Activated T-cell treated with anti-CD3 and anti-CD28 coated beads, Interleukin-2, amount 50 U/mL, for 72 hours (primary cell): ENCODE results near the gene BRAT1. TPM values are rescaled to one million over a fixed set of nuclear protein-coding genes. Genes with fewer than 3 reads are reported as not detected.
A peak's percentile ranks its signal among the peaks of the same experiment; 100 is the strongest.

ENCODE experiments used
- ATAC-seq, 2 donors: fragments of 150-1000 bp; cut with Tn5 transposase; replicated peaks in 1 of 2; 2 replicates each; pipeline ENCODE4 v1.10.0; 2021; ENCODE audit warnings: moderate library complexity in 2 of 2, mild to moderate bottlenecking in 1 of 2
- DNase-seq, 2 donors: peaks; one replicate each; pipeline ENCODE4 v3.0.0; 2021 to 2022; ENCODE audit warnings: mixed read lengths in 1 of 2
- H3K27ac Mint-ChIP-seq: one replicate; pipeline ENCODE4 v1.8.0; 2022; ENCODE audit warnings: mild to moderate bottlenecking, moderate library complexity, mixed read lengths
- H3K27me3 Mint-ChIP-seq: one replicate; pipeline ENCODE4 v1.8.0; 2022; ENCODE audit warnings: low read depth, mixed read lengths
- H3K36me3 Mint-ChIP-seq, 2 donors: one replicate each; pipeline ENCODE4 v1.8.0; 2022; ENCODE audit warnings: mixed read lengths in 2 of 2, mild to moderate bottlenecking in 1 of 2; ENCODE audit not compliant: insufficient read depth in 2 of 2
- H3K4me1 Mint-ChIP-seq: one replicate; pipeline ENCODE4 v1.8.0; 2022; ENCODE audit warnings: low read depth, mixed read lengths
- H3K4me3 Mint-ChIP-seq, 2 donors: one replicate each; pipeline ENCODE4 v1.8.0; 2022; ENCODE audit warnings: mild to moderate bottlenecking in 2 of 2, mixed read lengths in 2 of 2, moderate library complexity in 2 of 2
- H3K9me3 Mint-ChIP-seq, 2 donors: one replicate each; pipeline ENCODE4 v1.8.0; 2022; ENCODE audit warnings: mixed read lengths in 2 of 2
- total RNA-seq, 2 donors: library from RNA; stranded (reverse); gene quantifications; one replicate each; pipeline ENCODE4 v1.2.3, GENCODE V29; 2022

Gene BRAT1
- total RNA-seq, 2 donors from 2014 or later = 28.0 to 35.2 TPM

GRCh38 chr7:2509298-2509906 lies 45.9 kb downstream of the BRAT1 start:
- Mint-ChIP-seq H3K27me3 (no peaks in the 10 kb centered on the region), H3K4me1 (peaks cover 57% of the 10 kb centered on the region)
- no peak for ATAC-seq

GRCh38 chr7:2508327-2509215 lies 46.8 kb downstream of the BRAT1 start:
- Mint-ChIP-seq H3K27ac (no peak overlapping the region), H3K4me1 (peaks cover 57% of the 10 kb centered on the region), H3K36me3 (no peaks in the 10 kb centered on the region), H3K4me3 (peak overlapping the region; percentile 81), H3K9me3 (no peaks in the 10 kb centered on the region), H3K27me3 (no peaks in the 10 kb centered on the region)
- ATAC-seq (peak; percentile 66 to 70), DNase-seq (peak; percentile 70 to 77)

More at GRCh38 chr7:2509298-2509906, 45.9 kb downstream of the BRAT1 start:
- DNase-seq = no peak
- H3K36me3 Mint-ChIP-seq = no peaks in the 10 kb centered on the region
- H3K9me3 Mint-ChIP-seq = no peaks in the 10 kb centered on the region
- H3K27ac Mint-ChIP-seq = no peak overlapping the region
- peak overlapping the region; percentile 81 for H3K4me3 Mint-ChIP-seq

DNA sequence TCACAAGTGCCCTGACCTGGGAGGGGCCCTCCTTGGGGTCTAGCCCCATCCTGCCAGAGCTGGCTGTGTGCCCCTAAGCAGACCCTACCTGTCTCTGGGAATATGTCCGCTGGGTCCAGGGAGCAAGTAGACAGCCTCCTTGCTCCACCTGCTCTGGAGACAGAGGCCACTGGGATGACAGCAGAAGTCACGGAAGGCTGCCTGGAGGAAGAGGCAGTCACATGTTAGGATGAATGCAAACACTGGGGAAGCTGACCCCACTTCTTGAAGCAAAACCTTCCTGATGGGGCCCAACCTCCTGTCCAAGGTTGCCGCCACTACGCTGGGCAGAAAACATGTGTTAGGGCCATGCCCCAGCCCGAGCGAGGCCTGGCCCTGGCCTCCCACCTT lies 47.4 kb downstream of the BRAT1 start:
- no peak for ATAC-seq
- no peak overlapping the region for H3K27ac Mint-ChIP-seq
- H3K36me3 Mint-ChIP-seq = no peaks in the 10 kb centered on the region
- no peaks in the 10 kb centered on the region for H3K27me3 Mint-ChIP-seq
- no peak for DNase-seq
- H3K9me3 Mint-ChIP-seq = no peaks in the 10 kb centered on the region
- peaks cover 51% of the 10 kb centered on the region for H3K4me1 Mint-ChIP-seq
- H3K4me3 Mint-ChIP-seq = peak overlapping the region in 1 of 2 donors; percentile 81

GRCh38 chr7:2507208-2507916 lies 48.0 kb downstream of the BRAT1 start:
- Mint-ChIP-seq H3K4me1 (peaks cover 45% of the 10 kb centered on the region), H3K27ac (peak overlapping the region; percentile 50), H3K36me3 (no peaks in the 10 kb centered on the region), H3K4me3 (no peak overlapping the region), H3K9me3 (no peaks in the 10 kb centered on the region), H3K27me3 (no peaks in the 10 kb centered on the region)
- ATAC-seq (no peak), DNase-seq (no peak)

- H3K36me3 Mint-ChIP-seq = no peaks in the 10 kb centered on the region
- no peaks in the 10 kb centered on the region for H3K9me3 Mint-ChIP-seq
- H3K4me1 Mint-ChIP-seq = peaks cover 27% of the 10 kb centered on the region
- DNase-seq = no peak
- no peak for ATAC-seq
- no peaks in the 10 kb centered on the region for H3K27me3 Mint-ChIP-seq
- H3K27ac Mint-ChIP-seq = no peak overlapping the region
- H3K4me3 Mint-ChIP-seq = no peak overlapping the region
These were observed 49.9 kb downstream of the BRAT1 start for GRCh38 chr7:2505401-2505800.

DNA sequence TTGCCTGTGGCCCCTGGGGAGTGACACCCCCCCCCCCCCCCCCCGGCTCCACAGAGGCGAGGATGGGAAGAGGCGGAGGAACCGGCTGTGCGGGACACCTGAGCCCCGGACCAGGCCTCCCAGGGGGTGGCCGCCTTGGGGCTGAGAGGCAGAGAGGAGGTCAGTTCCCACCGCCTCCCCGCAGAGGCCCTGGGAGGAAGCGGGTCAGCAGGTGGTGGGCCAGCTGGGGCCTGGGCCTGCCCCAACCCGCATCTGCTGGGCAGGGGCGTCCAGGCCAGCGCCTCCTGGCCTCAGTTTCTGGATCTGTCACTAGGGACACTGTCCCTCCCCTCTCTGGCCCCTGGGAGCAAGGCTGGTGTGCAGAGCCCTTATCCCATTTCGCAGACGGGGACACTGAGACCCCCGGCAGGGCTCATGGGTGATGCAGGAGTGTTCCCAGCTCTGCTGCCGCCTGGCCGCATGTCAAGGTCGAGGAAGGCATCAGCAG lies 50.4 kb downstream of the BRAT1 start:
- Mint-ChIP-seq H3K4me1 (peaks cover 22% of the 10 kb centered on the region), H3K9me3 (no peaks in the 10 kb centered on the region), H3K27me3 (no peaks in the 10 kb centered on the region), H3K4me3 (no peak overlapping the region), H3K36me3 (no peaks in the 10 kb centered on the region), H3K27ac (no peak overlapping the region)
- no peak for DNase-seq
- no peak for ATAC-seq

- Mint-ChIP-seq H3K27ac (no peak overlapping the region), H3K4me3 (no peak overlapping the region), H3K9me3 (no peaks in the 10 kb centered on the region), H3K4me1 (peaks cover 16% of the 10 kb centered on the region), H3K27me3 (no peaks in the 10 kb centered on the region), H3K36me3 (no peaks in the 10 kb centered on the region)
- DNase-seq (no peak), ATAC-seq (no peak)
These were observed 51.0 kb downstream of the BRAT1 start for GRCh38 chr7:2504128-2504888.

DNA sequence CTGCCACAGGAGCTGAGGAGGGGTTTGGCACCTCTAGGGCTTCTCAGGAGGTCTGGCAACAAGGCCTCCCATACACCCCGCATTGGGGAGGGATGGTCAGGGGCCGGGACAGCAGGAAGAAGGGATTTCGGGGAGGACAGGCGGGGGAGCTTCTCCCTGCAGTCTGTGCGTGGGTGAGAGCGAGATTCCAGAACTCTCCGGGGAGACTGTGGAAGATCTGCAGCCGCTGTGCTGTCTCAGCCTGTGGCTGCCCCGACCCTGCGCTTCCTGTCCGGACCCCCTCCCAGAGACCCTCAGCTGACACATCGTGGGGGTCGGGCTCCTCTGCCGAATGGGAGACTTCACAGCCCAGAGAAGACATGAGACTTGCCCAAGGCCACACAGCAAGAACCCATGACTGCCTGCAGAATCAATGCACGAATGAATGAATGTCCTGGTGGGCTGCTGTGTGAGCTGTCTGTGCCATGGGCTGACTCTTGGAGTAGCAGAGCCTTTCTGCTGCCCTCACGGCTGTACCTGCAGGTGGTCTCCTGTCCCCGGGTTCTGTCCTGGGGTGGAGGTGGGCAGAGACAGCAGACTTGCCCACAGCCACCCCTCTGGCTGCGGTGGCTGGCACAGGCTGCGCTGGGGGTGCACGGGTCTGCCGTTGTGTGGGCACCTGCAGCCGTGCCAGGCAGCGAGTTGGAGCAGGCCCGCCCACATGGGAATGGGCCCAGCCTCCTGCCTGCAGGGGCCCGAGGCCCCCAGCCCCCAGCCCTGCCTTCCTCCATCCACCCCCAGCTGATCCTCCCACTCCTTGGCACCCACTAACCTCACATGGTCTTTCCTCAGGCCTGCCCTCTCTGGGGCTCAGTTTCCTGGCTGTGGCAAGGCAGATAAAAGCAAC lies 52.0 kb downstream of the BRAT1 start:
- no peak overlapping the region for H3K4me3 Mint-ChIP-seq
- ATAC-seq = no peak
- H3K4me1 Mint-ChIP-seq = peaks cover 6% of the 10 kb centered on the region
- no peak overlapping the region for H3K27ac Mint-ChIP-seq
- no peaks in the 10 kb centered on the region for H3K36me3 Mint-ChIP-seq
- no peaks in the 10 kb centered on the region for H3K9me3 Mint-ChIP-seq
- no peaks in the 10 kb centered on the region for H3K27me3 Mint-ChIP-seq
- DNase-seq = no peak

- Mint-ChIP-seq H3K4me1 (no peaks in the 10 kb centered on the region), H3K9me3 (no peaks in the 10 kb centered on the region), H3K27ac (no peak overlapping the region), H3K4me3 (no peak overlapping the region), H3K27me3 (no peaks in the 10 kb centered on the region), H3K36me3 (no peaks in the 10 kb centered on the region)
- no peak for DNase-seq
- no peak for ATAC-seq
These were observed 52.7 kb downstream of the BRAT1 start for GRCh38 chr7:2502647-2502966.

GRCh38 chr7:2501947-2502646 lies 53.2 kb downstream of the BRAT1 start:
- no peak for DNase-seq
- no peaks in the 10 kb centered on the region for H3K9me3 Mint-ChIP-seq
- H3K27me3 Mint-ChIP-seq = no peaks in the 10 kb centered on the region
- no peaks in the 10 kb centered on the region for H3K36me3 Mint-ChIP-seq
- no peak overlapping the region for H3K27ac Mint-ChIP-seq
- H3K4me1 Mint-ChIP-seq = no peaks in the 10 kb centered on the region
- no peak for ATAC-seq
- no peak overlapping the region for H3K4me3 Mint-ChIP-seq

DNA sequence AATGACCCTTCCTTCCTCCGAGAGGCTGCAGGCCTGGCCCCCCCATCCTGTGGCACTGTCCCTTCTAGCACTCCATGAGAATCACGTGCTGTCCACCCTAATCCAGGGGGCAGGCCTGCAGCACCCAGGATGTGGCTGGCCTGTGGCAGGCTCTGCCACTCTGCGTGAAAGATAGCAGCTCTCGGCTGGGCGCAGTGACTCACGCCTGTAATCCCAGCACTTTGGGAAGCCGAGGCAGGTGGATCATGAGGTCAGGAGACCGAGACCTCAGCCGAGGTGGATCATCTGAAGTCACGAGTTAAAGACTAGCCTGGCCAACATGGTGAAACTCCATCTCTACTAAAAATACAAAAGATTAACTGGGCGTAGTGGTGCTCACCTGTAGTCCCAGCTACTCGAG lies 54.6 kb downstream of the BRAT1 start:
- DNase-seq = no peak
- Mint-ChIP-seq H3K4me1 (no peaks in the 10 kb centered on the region), H3K27ac (no peak overlapping the region), H3K9me3 (no peaks in the 10 kb centered on the region), H3K4me3 (no peak overlapping the region), H3K27me3 (no peaks in the 10 kb centered on the region), H3K36me3 (no peaks in the 10 kb centered on the region)
- ATAC-seq = no peak
